ENCODE results near the gene RIPOR2. TPM values are rescaled to one million over a fixed set of nuclear protein-coding genes. Genes with fewer than 3 reads are reported as not detected.

Gene RIPOR2
- total RNA-seq, 1 donor from 2014 or later = 38.0 TPM

GRCh38 chr6:24831771-24832716 lies 103.7 kb downstream of the RIPOR2 start:
- Histone ChIP-seq H3K4me3 (no peak overlapping the region), H3K27ac (no peak overlapping the region), H3K27me3 (ENCODE audit: low read depth) (no peaks in the 10 kb centered on the region), H3K9me3 (no peaks in the 10 kb centered on the region), H3K36me3 (peaks cover 48% of the 10 kb centered on the region), H3K4me1 (peaks cover 6% of the 10 kb centered on the region)
- no peak for DNase-seq
- no peak for ATAC-seq
- no peak for TF ChIP-seq CTCF (IDR thresholded peaks at IDR 0.05)
- intact Hi-C loops (cut with DNase I) = no loop called here

- Histone ChIP-seq H3K4me1 (no peaks in the 10 kb centered on the region), H3K4me3 (no peak overlapping the region), H3K27ac (no peak overlapping the region), H3K36me3 (peaks cover 44% of the 10 kb centered on the region), H3K9me3 (no peaks in the 10 kb centered on the region), H3K27me3 (ENCODE audit: low read depth) (no peaks in the 10 kb centered on the region)
- intact Hi-C loops (cut with DNase I) = no loop called here
- ATAC-seq (no peak), DNase-seq (no peak)
- TF ChIP-seq CTCF (IDR thresholded peaks at IDR 0.05) = no peak
Measured at GRCh38 chr6:24829657-24830056, 106.1 kb downstream of the RIPOR2 start.

GRCh38 chr6:24827970-24828369 lies 107.8 kb downstream of the RIPOR2 start:
- Histone ChIP-seq H3K27me3 (ENCODE audit: low read depth) (no peaks in the 10 kb centered on the region), H3K4me1 (no peaks in the 10 kb centered on the region), H3K4me3 (no peak overlapping the region), H3K36me3 (peaks cover 46% of the 10 kb centered on the region), H3K27ac (no peak overlapping the region), H3K9me3 (no peaks in the 10 kb centered on the region)
- no peak for ATAC-seq
- intact Hi-C loops (cut with DNase I) = no loop called here
- DNase-seq = no peak
- no peak for TF ChIP-seq CTCF (IDR thresholded peaks at IDR 0.05)

- no peaks in the 10 kb centered on the region for H3K4me1 ChIP-seq
- no peaks in the 10 kb centered on the region for H3K9me3 ChIP-seq
- intact Hi-C loops (cut with DNase I) = no loop called here
- no peak overlapping the region for H3K27ac ChIP-seq
- peaks cover 45% of the 10 kb centered on the region for H3K36me3 ChIP-seq
- no peaks in the 10 kb centered on the region for H3K27me3 ChIP-seq (ENCODE audit: low read depth)
- no peak for ATAC-seq
- no peak for TF ChIP-seq CTCF (IDR thresholded peaks at IDR 0.05)
- H3K4me3 ChIP-seq = no peak overlapping the region
- no peak for DNase-seq
Measured at GRCh38 chr6:24827162-24827561, 108.6 kb downstream of the RIPOR2 start.

GRCh38 chr6:24825130-24825630 lies 110.6 kb downstream of the RIPOR2 start:
- Histone ChIP-seq H3K9me3 (no peaks in the 10 kb centered on the region), H3K36me3 (peaks cover 27% of the 10 kb centered on the region), H3K4me3 (no peak overlapping the region), H3K27ac (no peak overlapping the region), H3K4me1 (no peaks in the 10 kb centered on the region), H3K27me3 (ENCODE audit: low read depth) (no peaks in the 10 kb centered on the region)
- intact Hi-C loops (cut with DNase I) = no loop called here
- ATAC-seq (no peak), DNase-seq (no peak)
- TF ChIP-seq CTCF (IDR thresholded peaks at IDR 0.05) = no peak

Data from lower lobe of right lung (tissue), 2 donors.